Trophoblast cell (in vitro differentiated cells and primary cell): ENCODE results near the gene NLRX1.

Source experiments
- DNase-seq, 2 donors: peaks; one replicate each; pipeline ENCODE4 v3.0.0-alpha.2; 2016
- H2AFZ ChIP-seq: 2 replicates; pipeline ENCODE4 v1.6.1; 2013; ENCODE audit warnings: low read length, moderate library complexity, mild to moderate bottlenecking; ENCODE audit not compliant: insufficient read depth, poor library complexity
- H2AK5ac ChIP-seq: 2 replicates; pipeline ENCODE4 v1.6.1; 2013; ENCODE audit warnings: mild to moderate bottlenecking, low read length
- H2BK120ac ChIP-seq: 2 replicates; pipeline ENCODE4 v1.6.1; 2013; ENCODE audit warnings: low read length, mild to moderate bottlenecking, moderate library complexity; ENCODE audit not compliant: insufficient read depth, poor library complexity
- H2BK12ac ChIP-seq: 2 replicates; pipeline ENCODE4 v1.6.1; 2013; ENCODE audit warnings: mild to moderate bottlenecking, low read length, moderate library complexity
- H2BK5ac ChIP-seq: 2 replicates; pipeline ENCODE4 v1.6.1; 2013; ENCODE audit warnings: low read length, low read depth, moderate library complexity, mild to moderate bottlenecking; ENCODE audit not compliant: poor library complexity
- H3K14ac ChIP-seq: 2 replicates; pipeline ENCODE4 v1.6.1; 2013; ENCODE audit warnings: mild to moderate bottlenecking, low read length
- H3K18ac ChIP-seq: 2 replicates; pipeline ENCODE4 v1.6.1; 2013; ENCODE audit warnings: mild to moderate bottlenecking, low read length
- H3K23ac ChIP-seq: 2 replicates; pipeline ENCODE4 v1.6.1; 2013; ENCODE audit warnings: low read length
- H3K27ac ChIP-seq: 2 replicates; pipeline ENCODE4 v1.5.1; 2013; ENCODE audit warnings: low read depth, mild to moderate bottlenecking, inconsistent platforms, low read length, moderate library complexity
- H3K27me3 ChIP-seq: 2 replicates; pipeline ENCODE4 v1.6.1; 2013; ENCODE audit warnings: inconsistent platforms, mild to moderate bottlenecking, low read length, moderate library complexity; ENCODE audit not compliant: insufficient read depth
- H3K36me3 ChIP-seq, 2 experiments: 1 replicate in 1 of 2; 2 replicates in 1 of 2; pipeline ENCODE4 v1.6.1; 2013; ENCODE audit warnings: low read length in 2 of 2, mild to moderate bottlenecking in 2 of 2, moderate library complexity in 1 of 2; ENCODE audit not compliant: insufficient read depth in 2 of 2, control insufficient read depth in 1 of 2
- H3K4ac ChIP-seq: 2 replicates; pipeline ENCODE4 v1.6.1; 2013; ENCODE audit warnings: low read depth, mild to moderate bottlenecking, low read length, moderate library complexity
- H3K4me1 ChIP-seq, 2 experiments: 1 replicate in 1 of 2; 2 replicates in 1 of 2; pipeline ENCODE4 v1.6.1; 2013; ENCODE audit warnings: low read length in 2 of 2, mild to moderate bottlenecking in 2 of 2, moderate library complexity in 1 of 2; ENCODE audit not compliant: insufficient read depth in 2 of 2, control insufficient read depth in 1 of 2
- H3K4me2 ChIP-seq: 2 replicates; pipeline ENCODE4 v1.6.1; 2013; ENCODE audit warnings: inconsistent platforms, mild to moderate bottlenecking, low read length, moderate library complexity
- H3K4me3 ChIP-seq: 2 replicates; pipeline ENCODE4 v1.5.1; 2013; ENCODE audit warnings: mild to moderate bottlenecking, low read depth, low read length, inconsistent platforms
- H3K79me1 ChIP-seq: one replicate; pipeline ENCODE4 v1.6.1; 2013; ENCODE audit warnings: low read length
- H3K79me2 ChIP-seq: 2 replicates; pipeline ENCODE4 v1.6.1; 2013; ENCODE audit warnings: low read length, mild to moderate bottlenecking; ENCODE audit not compliant: control insufficient read depth, insufficient read depth, poor library complexity
- H3K9ac ChIP-seq: 2 replicates; pipeline ENCODE4 v1.6.1; 2013; ENCODE audit warnings: mild to moderate bottlenecking, low read length
- H3K9me3 ChIP-seq: 2 replicates; pipeline ENCODE4 v1.6.1; 2013; ENCODE audit warnings: low read depth, mild to moderate bottlenecking, control low read depth, inconsistent platforms, low read length; ENCODE audit not compliant: insufficient read depth
- H4K12ac ChIP-seq: 2 replicates; pipeline ENCODE4 v1.6.1; 2013; ENCODE audit warnings: low read depth, mild to moderate bottlenecking, low read length, moderate library complexity
- H4K8ac ChIP-seq: 2 replicates; pipeline ENCODE4 v1.6.1; 2013; ENCODE audit warnings: low read depth, mild to moderate bottlenecking, low read length, moderate library complexity
- H4K91ac ChIP-seq: one replicate; pipeline ENCODE4 v1.6.1; 2013; ENCODE audit warnings: low read depth, mild to moderate bottlenecking, low read length, moderate library complexity
- WGBS: extraction: QIAGEN DNeasy Blood & Tissue Kit; methylation state at CpG from one replicate; pipeline ENCODE4 v1.1.7; 2013; ENCODE audit warnings: missing lambda C conversion rate; ENCODE audit not compliant: insufficient read length, insufficient coverage; ENCODE audit errors: extremely low coverage; 5-methylcytosine and 5-hydroxymethylcytosine counted together

Gene NLRX1

DNA sequence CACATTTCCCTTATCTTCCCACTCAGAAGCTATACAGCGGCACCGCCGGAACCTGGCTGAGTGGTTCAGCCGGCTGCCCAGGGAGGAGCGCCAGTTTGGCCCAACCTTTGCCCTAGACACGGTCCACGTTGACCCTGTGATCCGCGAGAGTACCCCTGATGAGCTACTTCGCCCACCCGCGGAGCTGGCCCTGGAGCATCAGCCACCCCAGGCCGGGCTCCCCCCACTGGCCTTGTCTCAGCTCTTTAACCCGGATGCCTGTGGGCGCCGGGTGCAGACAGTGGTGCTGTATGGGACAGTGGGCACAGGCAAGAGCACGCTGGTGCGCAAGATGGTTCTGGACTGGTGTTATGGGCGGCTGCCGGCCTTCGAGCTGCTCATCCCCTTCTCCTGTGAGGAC is 4.9 kb downstream of the NLRX1 start:
- Histone ChIP-seq H4K8ac (no peak overlapping the region), H2BK12ac (no peak overlapping the region), H3K9ac (no peak overlapping the region), H3K4me2 (no peak overlapping the region), H4K12ac (no peak overlapping the region), H3K4me1 (peaks cover 4 to 10% of the 10 kb centered on the region in 2 experiments), H3K14ac (no peak overlapping the region), H3K4ac (no peak overlapping the region), H3K27ac (no peak overlapping the region), H2AK5ac (no peak overlapping the region), H3K27me3 (no peaks in the 10 kb centered on the region), H2AFZ (no peak overlapping the region), H4K91ac (no peak overlapping the region), H3K79me1 (peaks cover 8% of the 10 kb centered on the region), H3K9me3 (no peaks in the 10 kb centered on the region), H3K4me3 (no peak overlapping the region), H3K36me3 (peaks cover 0 to 4% of the 10 kb centered on the region in 2 experiments), H2BK5ac (no peak overlapping the region), H2BK120ac (no peak overlapping the region), H3K18ac (no peak overlapping the region), H3K79me2 (peaks cover 5% of the 10 kb centered on the region), H3K23ac (no peak overlapping the region)
- no peak for DNase-seq
- no CpG with 5 or more reads among the region's 21 CpGs for WGBS

DNA sequence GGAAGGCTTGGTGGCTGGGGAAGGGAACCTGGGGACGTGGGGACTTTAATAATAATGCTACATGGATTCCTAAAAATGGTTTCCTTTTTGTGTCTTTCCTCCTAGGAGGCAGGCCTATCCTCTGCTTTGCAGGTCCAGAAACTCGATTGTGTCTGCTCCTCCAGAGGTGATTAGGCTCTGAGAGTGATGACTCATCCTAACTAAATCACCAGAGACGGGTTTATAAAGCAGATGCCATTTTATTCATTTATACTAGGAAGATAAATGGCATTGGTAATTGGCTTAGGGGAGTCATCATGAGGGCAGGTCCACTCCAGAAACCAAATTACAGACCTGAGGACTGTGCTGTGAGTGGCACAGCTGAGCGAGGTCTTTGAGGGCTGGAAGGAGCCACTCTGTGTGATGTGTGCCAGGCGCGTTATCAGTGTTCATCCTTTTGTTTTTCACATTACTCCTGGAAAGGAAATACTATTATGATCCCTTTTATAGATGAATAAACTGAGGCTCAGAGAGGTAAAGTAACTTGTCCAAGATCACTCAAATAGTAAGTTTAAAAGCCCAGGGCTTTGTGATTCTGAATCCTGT is 7.1 kb downstream of the NLRX1 start:
- Histone ChIP-seq H3K27ac (no peak overlapping the region), H4K8ac (no peak overlapping the region), H2AFZ (no peak overlapping the region), H2BK120ac (no peak overlapping the region), H3K4me2 (no peak overlapping the region), H3K9ac (no peak overlapping the region), H3K9me3 (no peaks in the 10 kb centered on the region), H4K91ac (no peak overlapping the region), H2BK5ac (no peak overlapping the region), H3K36me3 (peaks cover 0 to 4% of the 10 kb centered on the region in 2 experiments), H3K14ac (no peak overlapping the region), H3K79me1 (no peaks in the 10 kb centered on the region), H3K4me3 (no peak overlapping the region), H2AK5ac (no peak overlapping the region), H3K4me1 (peaks cover 0 to 2% of the 10 kb centered on the region in 2 experiments), H3K79me2 (no peaks in the 10 kb centered on the region), H2BK12ac (no peak overlapping the region), H3K23ac (no peak overlapping the region), H3K18ac (no peak overlapping the region), H3K27me3 (no peaks in the 10 kb centered on the region), H4K12ac (no peak overlapping the region), H3K4ac (no peak overlapping the region)
- WGBS, result no CpG with 5 or more reads among the region's 6 CpGs
- DNase-seq, result no peak

DNA sequence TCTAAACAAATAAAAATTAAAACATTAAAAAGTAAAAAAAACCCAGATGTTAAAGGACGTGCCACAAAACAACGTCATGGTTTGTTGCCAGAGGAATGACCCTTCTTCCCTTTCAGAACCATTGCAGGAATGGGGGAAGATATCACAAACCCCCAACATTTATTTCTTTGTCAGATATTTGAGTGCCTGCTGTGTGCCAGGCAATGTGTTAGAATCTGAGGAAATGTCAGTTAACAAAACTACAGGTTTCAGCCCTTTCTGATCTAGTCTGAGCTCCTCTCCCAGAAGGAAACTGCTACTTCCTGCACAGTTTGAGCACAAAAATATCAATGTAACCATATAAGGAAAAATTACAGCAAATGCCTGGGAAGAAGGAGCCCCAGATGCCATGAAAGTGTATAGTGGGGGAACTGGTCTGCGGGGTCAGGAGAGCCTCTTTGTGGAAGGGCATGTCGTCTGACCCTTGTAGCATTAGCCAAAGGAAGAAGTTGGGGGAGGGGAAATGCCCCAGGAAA is 9.7 kb downstream of the NLRX1 start:
- no peak overlapping the region for H3K4ac ChIP-seq
- H2BK120ac ChIP-seq, result no peak overlapping the region
- H3K27ac ChIP-seq, result no peak overlapping the region
- H2AFZ ChIP-seq, result no peak overlapping the region
- no peak overlapping the region for H3K4me3 ChIP-seq
- H3K36me3 ChIP-seq, result peaks cover 0 to 4% of the 10 kb centered on the region in 2 experiments
- H4K12ac ChIP-seq, result no peak overlapping the region
- no peak overlapping the region for H3K23ac ChIP-seq
- H2BK12ac ChIP-seq, result no peak overlapping the region
- peaks cover 4% of the 10 kb centered on the region for H3K9me3 ChIP-seq
- no peak overlapping the region for H3K18ac ChIP-seq
- H3K4me2 ChIP-seq, result no peak overlapping the region
- H3K27me3 ChIP-seq, result no peaks in the 10 kb centered on the region
- H3K4me1 ChIP-seq, result peaks cover 0 to 2% of the 10 kb centered on the region in 2 experiments
- no peak overlapping the region for H4K8ac ChIP-seq
- no peak overlapping the region for H4K91ac ChIP-seq
- H2AK5ac ChIP-seq, result no peak overlapping the region
- no CpG with 5 or more reads among the region's 4 CpGs for WGBS
- H3K9ac ChIP-seq, result no peak overlapping the region
- H2BK5ac ChIP-seq, result no peak overlapping the region
- no peaks in the 10 kb centered on the region for H3K79me2 ChIP-seq
- H3K14ac ChIP-seq, result no peak overlapping the region
- no peak for DNase-seq
- H3K79me1 ChIP-seq, result no peaks in the 10 kb centered on the region

DNA sequence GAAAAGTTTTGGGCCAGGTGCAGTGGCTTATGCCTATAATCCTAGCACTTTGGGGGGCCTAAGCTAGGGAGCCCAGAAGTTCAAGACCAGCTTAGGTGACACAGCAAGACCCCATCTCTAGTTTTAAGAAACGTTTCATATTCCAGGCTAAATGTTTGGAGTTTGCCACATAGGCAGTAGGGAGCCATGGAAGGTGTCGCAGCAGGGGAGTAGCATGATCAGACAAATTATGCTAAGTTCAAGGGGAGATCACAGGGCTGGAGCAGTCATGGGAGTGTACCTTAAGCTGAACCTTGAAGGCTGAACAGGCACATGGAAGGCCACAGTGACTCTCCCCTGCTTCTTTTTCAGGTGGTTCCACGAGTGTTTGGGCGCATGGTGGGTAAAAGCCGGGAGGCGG is 10.8 kb downstream of the NLRX1 start:
- no peaks in the 10 kb centered on the region for H3K79me2 ChIP-seq
- no CpG with 5 or more reads among the region's 6 CpGs for WGBS
- no peak for DNase-seq

More for the DNA sequence above, 10.8 kb downstream of the NLRX1 start:
- Histone ChIP-seq H3K79me1 (no peaks in the 10 kb centered on the region), H3K18ac (no peak overlapping the region), H3K4ac (no peak overlapping the region), H2BK5ac (no peak overlapping the region), H3K4me2 (no peak overlapping the region), H3K23ac (no peak overlapping the region), H3K4me1 (peaks cover 0 to 2% of the 10 kb centered on the region in 2 experiments), H3K9me3 (peaks cover 4% of the 10 kb centered on the region), H3K27me3 (no peaks in the 10 kb centered on the region), H4K8ac (no peak overlapping the region), H2AK5ac (no peak overlapping the region), H2BK12ac (no peak overlapping the region), H4K91ac (no peak overlapping the region), H3K36me3 (peaks cover 0 to 4% of the 10 kb centered on the region in 2 experiments), H2AFZ (no peak overlapping the region), H3K4me3 (no peak overlapping the region), H4K12ac (no peak overlapping the region), H3K9ac (no peak overlapping the region), H3K14ac (no peak overlapping the region), H3K27ac (no peak overlapping the region), H2BK120ac (no peak overlapping the region)
